Ovary (tissue), 3 donors: ENCODE results near the gene MARCO.

Experiments
- CTCF ChIP-seq, 3 donors: fragments of 450-650 bp in 2 of 3; fragments of 200-600 bp in 1 of 3; IDR thresholded peaks; one replicate each; pipeline versions ENCODE4 v1.5.1 to v1.8.0; 2016 to 2022; ENCODE audit warnings: antibody characterized with exemption in 3 of 3, mild to moderate bottlenecking in 1 of 3
- EP300 ChIP-seq: sonication (generic); formaldehyde crosslinking; IDR thresholded peaks from one replicate; pipeline ENCODE4 v1.6.1; 2017; ENCODE audit warnings: antibody characterized with exemption
- POLR2A ChIP-seq: fragments of 450-650 bp; IDR thresholded peaks from one replicate; pipeline ENCODE4 v1.6.1; 2017; ENCODE audit warnings: antibody characterized with exemption, mild to moderate bottlenecking, moderate library complexity
- donor health status: DM: no; HTN: no; CAD: no.

- TF ChIP-seq CTCF (IDR thresholded peaks at IDR 0.05), result no peak
- TF ChIP-seq POLR2A, result no peak
- TF ChIP-seq EP300, result no peak
These were observed 28.0 kb upstream of the MARCO start for GRCh38 chr2:118913803-118914645.
